ENCODE results near the gene GNB1L.

GRCh38 chr22:19779011-19779421 lies 75.7 kb downstream of the GNB1L start:
- TF ChIP-seq EZH2 (IDR thresholded peaks at IDR 0.05): no peak
- TF ChIP-seq CTCF (IDR thresholded peaks at IDR 0.05): no peak

All from neural progenitor cell (in vitro differentiated cells).